Activated CD4-positive, alpha-beta T cell treated with anti-CD3 and anti-CD28 coated beads, Interleukin-2, amount 50 U/mL, for 24 hours (primary cell): ENCODE data around the gene PXMP2.

ENCODE experiments used
- DNase-seq, 2 donors: peaks; one replicate each; pipeline ENCODE4 v3.0.0-alpha.2; 2020; ENCODE audit warnings: low read depth in 1 of 2, low spot score in 1 of 2

Gene PXMP2

GRCh38 chr12:132660052-132660451, 27.3 kb upstream of the PXMP2 start:
- no peak for DNase-seq

GRCh38 chr12:132660996-132661395, 26.4 kb upstream of the PXMP2 start:
- DNase-seq = no peak

GRCh38 chr12:132661972-132662371, 25.4 kb upstream of the PXMP2 start:
- no peak for DNase-seq

- DNase-seq = no peak
These were observed 24.3 kb upstream of the PXMP2 start for GRCh38 chr12:132662901-132663755.

- DNase-seq = no peak
These were observed 22.9 kb upstream of the PXMP2 start for GRCh38 chr12:132664206-132665148.

GRCh38 chr12:132665149-132665491, 22.3 kb upstream of the PXMP2 start:
- no peak for DNase-seq

GRCh38 chr12:132665794-132666193, 21.6 kb upstream of the PXMP2 start:
- no peak for DNase-seq

GRCh38 chr12:132668191-132669088, 18.9 kb upstream of the PXMP2 start:
- DNase-seq = no peak

- DNase-seq = no peak
These were observed 18.1 kb upstream of the PXMP2 start for GRCh38 chr12:132669166-132669879.

GRCh38 chr12:132672116-132672515, 15.3 kb upstream of the PXMP2 start:
- no peak for DNase-seq

GRCh38 chr12:132672678-132673077, 14.7 kb upstream of the PXMP2 start:
- DNase-seq = no peak

GRCh38 chr12:132673288-132674179, 13.9 kb upstream of the PXMP2 start:
- DNase-seq = no peak

GRCh38 chr12:132674561-132674960, 12.8 kb upstream of the PXMP2 start:
- DNase-seq = no peak

- no peak for DNase-seq
These were observed 11.5 kb upstream of the PXMP2 start for GRCh38 chr12:132675757-132676432.

GRCh38 chr12:132677492-132677891, 9.9 kb upstream of the PXMP2 start:
- no peak for DNase-seq

GRCh38 chr12:132685400-132685799, 2.0 kb upstream of the PXMP2 start:
- no peak for DNase-seq

GRCh38 chr12:132686825-132687210, 569 bp upstream of the PXMP2 start:
- DNase-seq = no peak

- no peak for DNase-seq
These were observed 1.8 kb downstream of the PXMP2 start for GRCh38 chr12:132689227-132689626.

GRCh38 chr12:132690112-132690511, 2.7 kb downstream of the PXMP2 start:
- no peak for DNase-seq
